GM12891 (cell line): ENCODE measurements around the gene DYNLT5.

ENCODE experiments used
- PAX5 ChIP-seq: IDR thresholded peaks from 2 replicates; pipeline ENCODE4 v1.6.1; 2011; ENCODE audit warnings: low read length, moderate library complexity, mild to moderate bottlenecking; ENCODE audit not compliant: insufficient read depth, severe bottlenecking
- POLR2A ChIP-seq: IDR thresholded peaks from 2 replicates; pipeline ENCODE4 v1.6.1; 2011; ENCODE audit warnings: low read depth, low read length, control low read depth
- POLR2AphosphoS5 ChIP-seq: IDR thresholded peaks from 2 replicates; pipeline ENCODE4 v1.6.1; 2011; ENCODE audit warnings: low read depth, low read length, control low read depth
- SPI1 ChIP-seq: IDR thresholded peaks from 2 replicates; pipeline ENCODE4 v1.6.1; 2011; ENCODE audit warnings: low read depth, low read length, control low read depth

- no peak for TF ChIP-seq SPI1
- TF ChIP-seq POLR2AphosphoS5 = no peak
- no peak for TF ChIP-seq POLR2A
- TF ChIP-seq PAX5 = no peak
Observed at GRCh38 chr1:66751160-66751559, 1.1 kb upstream of the DYNLT5 start.
